T47D (cell line): ENCODE results near the gene HES3.

ENCODE experiments used
- DNase-seq, 2 experiments: peaks; one replicate each; pipeline versions ENCODE4 v3.0.0 to v3.0.0-alpha.2; 2011 to 2012; ENCODE audit warnings: low read depth in 1 of 2, low spot score in 1 of 2
- JUND ChIP-seq: IDR thresholded peaks from 2 replicates; pipeline ENCODE4 v1.6.1; 2012; ENCODE audit warnings: low read depth
- in situ Hi-C: cut with HindIII; loops from 2 replicates; pipeline ENCODE4 v1.10.0; 2016; ENCODE audit warnings: low sequenced_read_pairs, low pct_unique_long_range_greater_than_20kb

Gene HES3

GRCh38 chr1:6275826-6276782, 32.1 kb downstream of the HES3 start:
- in situ Hi-C loops, result no loop called here
- no peak for TF ChIP-seq JUND
- no peak for DNase-seq

- no peak for TF ChIP-seq JUND
- in situ Hi-C loops, result no loop called here
- no peak for DNase-seq
Observed at GRCh38 chr1:6276811-6277555, 33.0 kb downstream of the HES3 start.

GRCh38 chr1:6278263-6278662, 34.3 kb downstream of the HES3 start:
- in situ Hi-C loops, result no loop called here
- no peak for TF ChIP-seq JUND
- DNase-seq, result no peak

- no peak for TF ChIP-seq JUND
- DNase-seq, result no peak
Observed at GRCh38 chr1:6279066-6279465, 35.1 kb downstream of the HES3 start.

GRCh38 chr1:6279613-6280383, 35.8 kb downstream of the HES3 start:
- DNase-seq, result no peak
- in situ Hi-C loops, result no loop called here
- no peak for TF ChIP-seq JUND

More at GRCh38 chr1:6279066-6279465, 35.1 kb downstream of the HES3 start:
- in situ Hi-C loops, result no loop called here

- no peak for TF ChIP-seq JUND
- in situ Hi-C loops, result no loop called here
- DNase-seq, result no peak
Observed at GRCh38 chr1:6280761-6281451, 36.9 kb downstream of the HES3 start.

GRCh38 chr1:6281511-6282402, 37.8 kb downstream of the HES3 start:
- DNase-seq, result no peak
- no peak for TF ChIP-seq JUND
- in situ Hi-C loops, result no loop called here

GRCh38 chr1:6282577-6283270, 38.7 kb downstream of the HES3 start:
- in situ Hi-C loops, result no loop called here
- TF ChIP-seq JUND, result no peak
- DNase-seq, result no peak

GRCh38 chr1:6285336-6285735, 41.4 kb downstream of the HES3 start:
- no peak for TF ChIP-seq JUND
- in situ Hi-C loops, result no loop called here
- no peak for DNase-seq

- in situ Hi-C loops, result no loop called here
- no peak for TF ChIP-seq JUND
- DNase-seq, result no peak
Observed at GRCh38 chr1:6286266-6286665, 42.3 kb downstream of the HES3 start.

GRCh38 chr1:6287029-6287428, 43.0 kb downstream of the HES3 start:
- TF ChIP-seq JUND, result no peak
- no peak for DNase-seq
- in situ Hi-C loops, result no loop called here
